ENCODE data around the gene BDKRB1.

GRCh38 chr14:96224480-96225096 is 31.4 kb upstream of the BDKRB1 start:
- TF ChIP-seq CTCF (IDR thresholded peaks at IDR 0.05; ENCODE audit: borderline replicate concordance, extremely low read depth, low read length, poor library complexity, severe bottlenecking): no peak
- no peak for TF ChIP-seq EZH2 (IDR thresholded peaks at IDR 0.05; ENCODE audit: borderline replicate concordance, low read depth, low read length, severe bottlenecking)
